Heart left ventricle (tissue), 13 donors: ENCODE results near the gene HOXB1.

Experiments used
- CTCF ChIP-seq, 12 donors: fragments of 200-600 bp; sonication (generic) in 4 of 12; IDR thresholded peaks; one replicate each; pipeline versions ENCODE4 v1.5.0 to v1.8.0; 2018 to 2022; ENCODE audit warnings: antibody characterized with exemption in 12 of 12, mild to moderate bottlenecking in 5 of 12
- POLR2A ChIP-seq, 2 donors: fragments of 450-650 bp; IDR thresholded peaks; one replicate each; pipeline ENCODE4 v1.6.1; 2017; ENCODE audit warnings: antibody characterized with exemption in 2 of 2, mild to moderate bottlenecking in 2 of 2, moderate library complexity in 2 of 2
- donor health status: ischemic (EF 13 %, LVEDD 7.1; RV severe dilation, severe dysfunction).
- donor health status: DM: no; HTN: yes; CAD: no.
- donor health status: DM: no; HTN: no; CAD: no.
- donor health status: ischemic (EF 25% LVEDD 6.9; RV normal size, moderate dysfunction).
- donor health status: ischemic (EF 25% LVEDD 5.7; RV mildly dilated, moderate dysfunction).
- donor health status: ischemic (EF 35%, LVEDD 5.7; RV mildly dilated, moderate dysfunction).
- donor health status: nonischemic (EF 11% LVEDD 7.7; RV severe dilation, severe dysfunction).
- donor health status: DM: yes; HTN: yes; CAD: no.
- donor health status: PGD.
- donor health status: ischemic (EF 29% LVEDD 5.4; RV normal size, mild dysfunction).
- donor health status: nonischemic (EF 23%, LVEDD 6.1; RV moderate dilation, normal function).

- no peak for TF ChIP-seq CTCF (IDR thresholded peaks at IDR 0.05)
- TF ChIP-seq POLR2A (IDR thresholded peaks at IDR 0.05), result no peak
These were observed 39.0 kb upstream of the HOXB1 start for GRCh38 chr17:48569674-48570324.
